Fibroblast of skin of abdomen (primary cell): ENCODE data around the gene NDUFA11.
A peak's percentile ranks its signal among the peaks of the same experiment; 100 is the strongest.
"Not testable (repeated sequence)": the region's sequence is repeated elsewhere in the genome, so short reads cannot be mapped to it uniquely, and the experiment has no call there.

Source experiments
- DNase-seq: peaks from one replicate; pipeline ENCODE4 v3.0.0-alpha.2; 2013

NDUFA11 gene

GRCh38 chr19:5855151-5855550, 48.4 kb downstream of the NDUFA11 start:
- not testable (repeated sequence) for DNase-seq

- DNase-seq = not testable (repeated sequence)
These were observed 49.5 kb downstream of the NDUFA11 start for GRCh38 chr19:5854121-5854520.

GRCh38 chr19:5851302-5851701, 52.3 kb downstream of the NDUFA11 start, which contains the start of gene FUT3:
TSS of gene FUT3 (minus strand) at chr19:5851449.
- no peak for DNase-seq

GRCh38 chr19:5850743-5851293, 52.8 kb downstream of the NDUFA11 start:
- DNase-seq = peak; percentile 70

- DNase-seq = no peak
These were observed 53.4 kb downstream of the NDUFA11 start for GRCh38 chr19:5850189-5850588.

GRCh38 chr19:5848621-5849020, 55.0 kb downstream of the NDUFA11 start:
- DNase-seq = not testable (repeated sequence)

GRCh38 chr19:5847846-5848245, 55.7 kb downstream of the NDUFA11 start:
- DNase-seq = not testable (repeated sequence)
